WTC11 (cell line): ENCODE results near the gene IVNS1ABP.

Experiments used
- CTCF ChIP-seq: fragments of 200-600 bp; IDR thresholded peaks from 2 replicates; pipeline ENCODE4 v1.8.0; 2022; ENCODE audit warnings: antibody characterized with exemption
- ELF4 ChIP-seq: sonication (generic); formaldehyde crosslinking; IDR thresholded peaks from 2 replicates; pipeline ENCODE4 v1.8.1; 2022; ENCODE audit warnings: low read depth, mild to moderate bottlenecking, moderate library complexity, missing genetic modification reagents
- MAX ChIP-seq: sonication (generic); formaldehyde crosslinking; IDR thresholded peaks from 2 replicates; pipeline ENCODE4 v1.8.0; 2022; ENCODE audit warnings: mild to moderate bottlenecking, missing genetic modification reagents

- TF ChIP-seq CTCF (no peak), ELF4 (CRISPR knock-in tag) (no peak), MAX (no peak)
These were observed 855 bp upstream of the IVNS1ABP start for GRCh38 chr1:185317886-185318310.
